ENCODE data around the gene CPED1.
"Not testable (repeated sequence)": the region's sequence is repeated elsewhere in the genome, so short reads cannot be mapped to it uniquely, and the experiment has no call there.

- not testable (repeated sequence) for TF ChIP-seq CTCF (IDR thresholded peaks at IDR 0.05; ENCODE audit: low read length); EZH2 (IDR thresholded peaks at IDR 0.05; ENCODE audit: borderline replicate concordance, low read length)
Observed at GRCh38 chr7:120983592-120983991, 4.9 kb upstream of the CPED1 start.

Data from OCI-LY1 (cell line).